Brain microvascular endothelial cell (primary cell): ENCODE results near the gene RNF223.

Experiments used
- DNase-seq: peaks from one replicate; pipeline ENCODE4 v3.0.0-alpha.2; 2020
- H3K27ac ChIP-seq: fragments of 250-450 bp; sonication (Bioruptor Pico); 2 replicates; pipeline ENCODE4 v1.5.1; 2020; ENCODE audit warnings: mild to moderate bottlenecking, moderate library complexity
- H3K27me3 ChIP-seq: fragments of 250-450 bp; sonication (Bioruptor Pico); replicated peaks from 2 replicates; pipeline ENCODE4 v1.5.1; 2020; ENCODE audit warnings: mild to moderate bottlenecking
- H3K36me3 ChIP-seq: fragments of 250-450 bp; sonication (Bioruptor Pico); replicated peaks from 2 replicates; pipeline ENCODE4 v1.5.1; 2020; ENCODE audit warnings: mild to moderate bottlenecking
- H3K4me3 ChIP-seq: 2 replicates; pipeline ENCODE4 v1.5.1; 2011; ENCODE audit warnings: low read depth, mild to moderate bottlenecking, control low read depth, low read length, moderate library complexity
- CTCF ChIP-seq: IDR thresholded peaks from 2 replicates; pipeline ENCODE4 v1.5.1; 2011; ENCODE audit warnings: low read depth, mild to moderate bottlenecking, moderate library complexity, low read length, control low read depth, inconsistent platforms; ENCODE audit errors: missing control alignments
- in situ Hi-C: cut with HindIII; loops from 2 replicates; pipeline ENCODE4 v1.10.0; 2017; ENCODE audit warnings: low sequenced_read_pairs, low pct_ligation_motif_present

RNF223 gene

GRCh38 chr1:1073743-1074587 is at the start of gene RNF223:
RNF223 (minus strand) TSS chr1:1074306; CDS start chr1:1072566, 1,740 bp downstream.
- H3K27ac ChIP-seq, result no peak within 1 kb of the TSS
- no peaks in the 10 kb centered on the region for H3K36me3 ChIP-seq
- in situ Hi-C loops, result no loop called here
- DNase-seq, result no peak
- TF ChIP-seq CTCF, result no peak
- no peak within 1 kb of the TSS for H3K4me3 ChIP-seq
- peaks cover 9% of the 10 kb centered on the region for H3K27me3 ChIP-seq

GRCh38 chr1:1122981-1123480 is 48.9 kb upstream of the RNF223 start:
- Histone ChIP-seq H3K36me3 (no peaks in the 10 kb centered on the region), H3K4me3 (no peak overlapping the region), H3K27me3 (no peaks in the 10 kb centered on the region), H3K27ac (no peak overlapping the region)
- in situ Hi-C loops, result no loop called here
- TF ChIP-seq CTCF, result no peak
- DNase-seq, result no peak

- no peaks in the 10 kb centered on the region for H3K27me3 ChIP-seq
- DNase-seq, result peak; percentile 44
- in situ Hi-C loops, result no loop called here
- no peak overlapping the region for H3K27ac ChIP-seq
- peak; percentile 87 for TF ChIP-seq CTCF
- H3K4me3 ChIP-seq, result no peak overlapping the region
- no peaks in the 10 kb centered on the region for H3K36me3 ChIP-seq
These were observed 48.1 kb upstream of the RNF223 start for GRCh38 chr1:1122078-1122811.

- no peaks in the 10 kb centered on the region for H3K36me3 ChIP-seq
- in situ Hi-C loops, result no loop called here
- TF ChIP-seq CTCF, result no peak
These were observed 47.5 kb upstream of the RNF223 start for GRCh38 chr1:1121611-1122077.

GRCh38 chr1:1120866-1121591 is 46.9 kb upstream of the RNF223 start:
- Histone ChIP-seq H3K4me3 (no peak overlapping the region), H3K27me3 (no peaks in the 10 kb centered on the region), H3K36me3 (no peaks in the 10 kb centered on the region), H3K27ac (no peak overlapping the region)
- no peak for TF ChIP-seq CTCF
- in situ Hi-C loops, result no loop called here
- DNase-seq, result no peak

More at GRCh38 chr1:1121611-1122077, 47.5 kb upstream of the RNF223 start:
- Histone ChIP-seq H3K4me3 (no peak overlapping the region), H3K27me3 (no peaks in the 10 kb centered on the region), H3K27ac (no peak overlapping the region)
- no peak for DNase-seq
